Subcutaneous abdominal adipose tissue (tissue), 5 donors: Measurements from ENCODE around the gene MSRB1.
A peak's percentile ranks its signal among the peaks of the same experiment; 100 is the strongest.
"Not testable (repeated sequence)": the region's sequence is repeated elsewhere in the genome, so short reads cannot be mapped to it uniquely, and the experiment has no call there.

Experiments
- H3K27ac ChIP-seq: one replicate; pipeline ENCODE4 v1.7.0; 2013; ENCODE audit warnings: low read depth, mild to moderate bottlenecking, inconsistent platforms, low read length, moderate library complexity
- H3K27me3 ChIP-seq, 5 donors: one replicate each; pipeline ENCODE4 v1.7.0; 2013; ENCODE audit warnings: low read length in 5 of 5, inconsistent platforms in 1 of 5; ENCODE audit not compliant: control insufficient read depth in 5 of 5, insufficient read depth in 4 of 5
- H3K36me3 ChIP-seq, 5 donors: one replicate each; pipeline ENCODE4 v1.7.0; 2013; ENCODE audit warnings: low read length in 5 of 5; ENCODE audit not compliant: control insufficient read depth in 5 of 5, insufficient read depth in 5 of 5
- H3K4me1 ChIP-seq, 5 donors: one replicate each; pipeline ENCODE4 v1.7.0; 2013; ENCODE audit warnings: low read length in 5 of 5, mild to moderate bottlenecking in 3 of 5, moderate library complexity in 1 of 5; ENCODE audit not compliant: control insufficient read depth in 5 of 5, insufficient read depth in 5 of 5
- H3K4me3 ChIP-seq, 5 donors: one replicate each; pipeline ENCODE4 v1.7.0; 2013; ENCODE audit warnings: low read length in 5 of 5, low read depth in 1 of 5
- H3K9ac ChIP-seq, 5 donors: one replicate each; pipeline ENCODE4 v1.7.0; 2013; ENCODE audit warnings: low read length in 5 of 5, mild to moderate bottlenecking in 4 of 5, moderate library complexity in 3 of 5
- H3K9me3 ChIP-seq, 5 donors: one replicate each; pipeline ENCODE4 v1.7.0; 2013; ENCODE audit warnings: low read length in 5 of 5; ENCODE audit not compliant: control insufficient read depth in 5 of 5
- donor health status: healthy.
- donor health status: healthy.
- donor health status: healthy.
- donor health status: healthy.
- donor health status: healthy.

The MSRB1 gene

DNA sequence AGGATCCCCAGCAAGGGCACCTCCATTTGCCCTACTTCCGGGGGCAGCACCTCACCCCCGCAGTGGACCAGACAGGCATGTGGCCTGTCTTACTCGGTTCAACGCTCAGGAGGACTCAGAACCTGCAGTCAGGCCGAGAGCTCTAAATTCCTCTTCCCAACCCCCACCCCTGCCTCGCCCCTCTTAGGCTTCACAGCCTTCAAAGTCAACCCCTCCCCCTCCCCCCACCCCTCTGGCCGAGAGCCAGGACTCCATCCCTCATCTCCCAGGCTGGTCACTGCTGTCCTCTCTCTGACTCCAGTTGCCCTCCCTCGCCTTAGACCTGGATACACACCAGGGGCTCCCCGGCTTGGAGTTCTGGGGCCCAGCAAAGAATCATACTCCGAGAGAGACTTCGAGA lies 16.7 kb downstream of the MSRB1 start:
- Histone ChIP-seq H3K9ac (no peak overlapping the region), H3K9me3 (no peaks in the 10 kb centered on the region), H3K27ac (no peak overlapping the region), H3K36me3 (no peaks in the 10 kb centered on the region), H3K4me1 (peaks cover 0 to 8% (median 8%) of the 10 kb centered on the region in 5 donors), H3K4me3 (no peak overlapping the region), H3K27me3 (peaks cover 10 to 30% (median 24%) of the 10 kb centered on the region in 5 donors)

- Histone ChIP-seq H3K4me1 (peaks cover 0 to 3% (median 2%) of the 10 kb centered on the region in 5 donors), H3K9ac (no peak overlapping the region), H3K36me3 (no peaks in the 10 kb centered on the region), H3K4me3 (no peak overlapping the region), H3K27me3 (peaks cover 30 to 50% (median 45%) of the 10 kb centered on the region in 5 donors), H3K9me3 (no peaks in the 10 kb centered on the region), H3K27ac (no peak overlapping the region)
These were observed 18.9 kb downstream of the MSRB1 start for GRCh38 chr16:1924095-1924494.

DNA sequence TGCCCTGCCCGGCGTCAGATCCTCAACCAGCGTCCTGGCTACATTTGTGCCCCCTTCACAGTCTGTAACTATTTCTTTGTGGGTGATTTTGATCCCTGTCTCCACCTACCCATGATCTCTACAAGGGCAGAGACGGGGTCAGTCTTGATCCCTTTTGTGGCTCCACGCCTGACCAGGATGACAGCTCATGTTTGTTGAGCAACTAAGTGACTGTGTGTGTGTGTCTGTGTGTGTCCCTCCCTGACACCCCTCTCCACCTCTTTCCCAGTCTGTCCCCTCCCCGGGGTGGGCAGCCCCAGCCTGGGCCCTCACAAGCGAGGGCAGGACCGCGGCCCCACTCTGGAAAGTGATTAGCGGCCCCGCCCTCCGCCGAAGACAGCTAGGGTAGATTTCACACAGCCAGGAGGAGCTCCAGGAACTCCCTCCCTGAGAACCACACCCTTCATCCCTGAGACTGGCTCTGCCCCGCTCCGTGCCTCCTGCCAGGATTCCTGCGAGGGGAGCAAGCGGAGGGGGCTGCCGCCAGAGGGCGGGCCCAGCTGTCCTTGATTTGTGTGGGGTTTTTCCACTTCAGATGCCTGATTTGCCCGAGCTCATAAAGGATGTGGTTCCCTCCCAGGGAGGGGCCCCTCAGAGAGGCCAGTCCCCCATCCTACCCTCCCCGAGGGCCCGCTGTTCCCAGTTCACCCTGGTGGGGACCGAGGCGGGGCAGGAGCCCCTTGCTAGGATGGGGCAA lies 19.5 kb downstream of the MSRB1 start:
- peaks cover 35 to 57% (median 51%) of the 10 kb centered on the region in 5 donors for H3K27me3 ChIP-seq
- no peak overlapping the region for H3K27ac ChIP-seq

DNA sequence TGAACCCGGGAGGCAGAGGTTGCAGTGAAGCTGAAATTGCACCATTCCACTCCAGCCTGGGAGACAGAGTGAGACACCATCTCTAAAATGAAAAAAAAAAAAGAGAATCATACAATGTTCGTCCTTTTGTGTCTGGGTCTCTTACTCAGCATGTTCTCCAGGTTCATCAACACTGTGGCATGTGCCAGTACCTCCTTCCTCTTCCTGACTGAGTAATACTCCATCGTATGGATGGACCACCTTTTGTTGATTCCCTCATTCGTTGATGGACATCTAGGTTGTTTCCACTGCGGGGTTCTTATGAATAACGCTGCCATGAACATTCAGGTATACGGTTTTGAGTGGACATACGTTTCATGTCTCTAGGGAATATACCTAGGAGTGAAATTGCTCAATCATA lies 20.6 kb downstream of the MSRB1 start:
- no peak overlapping the region for H3K27ac ChIP-seq
- H3K27me3 ChIP-seq, result peaks cover 39 to 61% (median 55%) of the 10 kb centered on the region in 5 donors
- H3K4me3 ChIP-seq, result no peak overlapping the region

More for the DNA sequence above, 19.5 kb downstream of the MSRB1 start:
- H3K36me3 ChIP-seq, result no peaks in the 10 kb centered on the region
- H3K4me1 ChIP-seq, result peaks cover 0 to 3% (median 0%) of the 10 kb centered on the region in 5 donors
- H3K9me3 ChIP-seq, result no peaks in the 10 kb centered on the region
- H3K4me3 ChIP-seq, result no peak overlapping the region
- peak overlapping the region in 1 of 5 donors; percentile 17 for H3K9ac ChIP-seq

DNA sequence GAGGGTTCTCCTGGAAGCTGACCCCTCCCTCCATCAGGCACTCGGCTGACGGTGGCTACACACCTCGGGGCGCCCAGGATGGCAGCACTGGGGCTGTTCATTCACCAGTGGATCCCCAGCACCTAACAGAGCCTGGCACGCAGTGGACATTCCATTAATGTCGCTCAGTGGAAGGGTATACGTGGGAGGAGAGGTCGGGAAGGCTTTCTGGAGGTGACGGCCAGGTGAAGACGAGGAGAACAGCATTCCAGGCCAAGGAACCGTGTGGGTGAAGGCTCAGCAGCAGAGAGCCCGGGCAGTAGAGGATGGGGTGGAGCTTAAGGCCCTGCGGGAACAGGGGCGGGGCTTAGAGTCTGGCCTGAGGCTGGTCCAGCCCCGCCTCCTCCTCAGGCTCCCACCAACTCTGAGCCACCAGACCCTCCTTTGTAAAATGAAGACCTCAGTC lies 22.2 kb downstream of the MSRB1 start:
- H3K27ac ChIP-seq, result no peak overlapping the region
- H3K4me1 ChIP-seq, result peaks cover 0 to 4% (median 0%) of the 10 kb centered on the region in 5 donors
- no peaks in the 10 kb centered on the region for H3K9me3 ChIP-seq
- no peaks in the 10 kb centered on the region for H3K36me3 ChIP-seq
- no peak overlapping the region for H3K9ac ChIP-seq
- no peak overlapping the region for H3K4me3 ChIP-seq
- peaks cover 50 to 77% (median 68%) of the 10 kb centered on the region in 5 donors for H3K27me3 ChIP-seq

More for the DNA sequence above, 20.6 kb downstream of the MSRB1 start:
- no peaks in the 10 kb centered on the region for H3K36me3 ChIP-seq
- no peaks in the 10 kb centered on the region for H3K9me3 ChIP-seq
- no peak overlapping the region for H3K9ac ChIP-seq
- H3K4me1 ChIP-seq, result peaks cover 0 to 4% (median 0%) of the 10 kb centered on the region in 5 donors

GRCh38 chr16:1920122-1920521 lies 22.9 kb downstream of the MSRB1 start:
- not testable (repeated sequence) for H3K9me3 ChIP-seq, H3K4me3 ChIP-seq, H3K36me3 ChIP-seq, H3K27ac ChIP-seq, H3K4me1 ChIP-seq, H3K9ac ChIP-seq
- H3K27me3 ChIP-seq, result peaks cover 50 to 80% (median 71%) of the 10 kb centered on the region in 5 donors

- Histone ChIP-seq H3K4me1 (peaks cover 0 to 4% (median 0%) of the 10 kb centered on the region in 5 donors), H3K27me3 (peaks cover 52 to 83% (median 76%) of the 10 kb centered on the region in 5 donors), H3K4me3 (no peak overlapping the region)
These were observed 23.5 kb downstream of the MSRB1 start for GRCh38 chr16:1919327-1919998.

GRCh38 chr16:1918351-1919326 lies 24.4 kb downstream of the MSRB1 start, which contains the start of gene HS3ST6:
HS3ST6 (minus strand) TSS chr16:1918415; CDS start chr16:1918323, 92 bp downstream.
- Histone ChIP-seq H3K9me3 (no peaks in the 10 kb centered on the region), H3K4me3 (no peak within 1 kb of the TSS), H3K36me3 (no peaks in the 10 kb centered on the region), H3K27me3 (peaks cover 59 to 83% (median 76%) of the 10 kb centered on the region in 5 donors), H3K4me1 (peaks cover 0 to 4% (median 0%) of the 10 kb centered on the region in 5 donors), H3K9ac (no peak within 1 kb of the TSS), H3K27ac (no peak within 1 kb of the TSS)

More at GRCh38 chr16:1919327-1919998, 23.5 kb downstream of the MSRB1 start:
- Histone ChIP-seq H3K36me3 (no peaks in the 10 kb centered on the region), H3K9me3 (no peaks in the 10 kb centered on the region), H3K27ac (no peak overlapping the region), H3K9ac (no peak overlapping the region)

DNA sequence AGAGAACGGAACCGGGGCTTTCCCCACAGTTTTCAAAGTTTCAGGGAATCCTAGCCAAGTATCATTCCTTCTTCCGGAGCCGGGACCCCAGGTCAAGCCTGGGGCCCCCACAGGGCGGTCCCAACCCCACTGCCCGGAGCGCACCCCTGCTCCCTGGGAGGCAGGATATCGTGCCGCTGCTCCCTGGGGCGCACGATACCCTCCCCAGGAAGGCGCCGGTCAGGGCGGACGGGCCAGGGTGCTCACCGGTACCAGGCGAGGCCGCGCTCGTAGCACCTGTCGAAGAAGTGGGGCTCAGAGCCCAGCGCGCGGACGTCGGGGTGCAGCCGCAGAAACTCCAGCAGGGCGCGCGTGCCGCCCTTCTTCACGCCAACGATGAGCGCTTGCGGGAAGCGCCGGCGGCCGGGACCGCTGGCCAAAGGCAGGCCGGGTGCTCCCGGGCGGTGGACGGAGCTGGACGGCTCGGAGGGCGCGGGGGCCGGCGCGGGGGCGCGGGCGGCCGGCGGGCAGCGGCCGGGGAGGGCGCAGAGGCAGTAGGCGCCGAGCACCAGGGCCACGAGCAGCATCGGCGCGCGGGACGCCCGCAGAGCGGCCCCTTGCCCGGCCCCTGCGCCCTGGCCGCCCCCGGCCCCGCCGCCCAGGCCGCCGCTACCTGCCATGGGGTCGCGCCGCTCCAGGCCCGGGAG lies 25.2 kb downstream of the MSRB1 start:
- Histone ChIP-seq H3K9ac (no peak overlapping the region), H3K9me3 (no peaks in the 10 kb centered on the region), H3K36me3 (no peaks in the 10 kb centered on the region), H3K4me1 (peaks cover 0 to 4% (median 0%) of the 10 kb centered on the region in 5 donors), H3K27ac (no peak overlapping the region), H3K27me3 (peaks cover 52 to 78% (median 70%) of the 10 kb centered on the region in 5 donors), H3K4me3 (no peak overlapping the region)
